Testis (tissue), 2 donors: ENCODE data around the gene GNAI1.

ENCODE experiments used
- CTCF ChIP-seq, 3 experiments: fragments of 450-650 bp in 2 of 3; fragments of 200-600 bp in 1 of 3; sonication (generic) in 1 of 3; IDR thresholded peaks; one replicate each; pipeline ENCODE4 v1.5.1; 2016 to 2019; ENCODE audit warnings: antibody characterized with exemption in 3 of 3, mild to moderate bottlenecking in 2 of 3, moderate library complexity in 1 of 3
- POLR2A ChIP-seq: fragments of 450-650 bp; IDR thresholded peaks from one replicate; pipeline ENCODE4 v1.6.1; 2017; ENCODE audit warnings: antibody characterized with exemption, mild to moderate bottlenecking, moderate library complexity

GRCh38 chr7:80204454-80204853 is 69.8 kb downstream of the GNAI1 start:
- TF ChIP-seq CTCF (IDR thresholded peaks at IDR 0.05) (no peak), POLR2A (no peak)
